Neural cell (in vitro differentiated cells): ENCODE measurements around the gene LRP1. TPM values are rescaled to one million over a fixed set of nuclear protein-coding genes. Genes with fewer than 3 reads are reported as not detected.
A peak's percentile ranks its signal among the peaks of the same experiment; 100 is the strongest.

Experiments
- H2AFZ ChIP-seq: fragments of 200-600, 300-800 bp; sonication (generic), shearing (Covaris generic); 2 replicates; pipeline ENCODE4 v1.6.0; 2014; ENCODE audit warnings: low read depth, mild to moderate bottlenecking, antibody characterized with exemption, low read length, moderate library complexity
- H3F3A ChIP-seq: fragments of 200-600 bp; shearing (Covaris generic); 2 replicates; pipeline ENCODE4 v1.6.1; 2016; ENCODE audit warnings: mild to moderate bottlenecking, moderate library complexity, mixed read lengths, antibody characterized with exemption, low read length; ENCODE audit not compliant: insufficient read depth, poor library complexity, severe bottlenecking
- H3K27ac ChIP-seq: fragments of 200-600, 300-800 bp; sonication (generic), shearing (Covaris generic); 2 replicates; pipeline ENCODE4 v1.5.1; 2014; ENCODE audit warnings: mild to moderate bottlenecking, low read length, moderate library complexity
- H3K27me3 ChIP-seq: fragments of 300-800, 200-600 bp; sonication (generic), shearing (Covaris generic); 2 replicates; pipeline ENCODE4 v1.6.0; 2014; ENCODE audit warnings: mild to moderate bottlenecking, low read depth, low read length, moderate library complexity; ENCODE audit not compliant: insufficient read depth
- H3K36me3 ChIP-seq: fragments of 300-800, 200-600 bp; sonication (generic), shearing (Covaris generic); 2 replicates; pipeline ENCODE4 v1.5.1; 2014; ENCODE audit warnings: mild to moderate bottlenecking, antibody characterized with exemption, low read length, moderate library complexity; ENCODE audit not compliant: insufficient read depth
- H3K4me2 ChIP-seq: fragments of 300-800, 200-600 bp; sonication (generic), shearing (Covaris generic); 2 replicates; pipeline ENCODE4 v1.6.0; 2014; ENCODE audit warnings: mild to moderate bottlenecking, low read length
- H3K4me3 ChIP-seq: fragments of 300-800, 200-600 bp; sonication (generic), shearing (Covaris generic); 2 replicates; pipeline ENCODE4 v1.5.1; 2014; ENCODE audit warnings: mild to moderate bottlenecking, low read length, moderate library complexity
- H3K79me2 ChIP-seq: fragments of 200-600 bp; shearing (Covaris generic); replicated peaks from 2 replicates; pipeline ENCODE4 v1.6.0; 2014; ENCODE audit warnings: mild to moderate bottlenecking, low read length, moderate library complexity; ENCODE audit not compliant: insufficient read depth
- H3K9ac ChIP-seq: fragments of 300-800, 200-600 bp; sonication (generic), shearing (Covaris generic); 2 replicates; pipeline ENCODE4 v1.6.1; 2016; ENCODE audit warnings: mild to moderate bottlenecking, low read length, mixed read lengths
- H3K9me2 ChIP-seq: fragments of 200-600 bp; shearing (Covaris generic); 2 replicates; pipeline ENCODE4 v1.6.1; 2016; ENCODE audit warnings: mild to moderate bottlenecking, low read length, mixed read lengths; ENCODE audit not compliant: insufficient read depth
- H3K9me3 ChIP-seq: fragments of 200-600, 300-800 bp; sonication (generic), shearing (Covaris generic); 2 replicates; pipeline ENCODE4 v1.6.1; 2016; ENCODE audit warnings: mild to moderate bottlenecking, mixed run types, low read length, moderate library complexity, mixed read lengths
- H4K20me1 ChIP-seq: fragments of 200-600 bp; shearing (Covaris generic); 2 replicates; pipeline ENCODE4 v1.6.1; 2016; ENCODE audit warnings: mild to moderate bottlenecking, mixed run types; ENCODE audit not compliant: insufficient read depth
- CTCF ChIP-seq: fragments of 450-650 bp; IDR thresholded peaks from 2 replicates; pipeline ENCODE4 v1.5.1; 2014; ENCODE audit warnings: antibody characterized with exemption, mild to moderate bottlenecking, moderate library complexity; ENCODE audit not compliant: poor library complexity, severe bottlenecking
- EP300 ChIP-seq: fragments of 450-650 bp; conservative IDR thresholded peaks from 2 replicates; pipeline ENCODE4 v1.6.1; 2014; ENCODE audit warnings: antibody characterized with exemption, mild to moderate bottlenecking, moderate library complexity; ENCODE audit not compliant: poor library complexity, severe bottlenecking
- EZH2 ChIP-seq: fragments of 200-600, 300-800 bp; shearing (Covaris generic), sonication (generic); IDR thresholded peaks from 2 replicates; pipeline ENCODE4 v1.6.1; 2014; ENCODE audit warnings: antibody characterized with exemption, low read length, borderline replicate concordance, mild to moderate bottlenecking; ENCODE audit not compliant: insufficient read depth, poor library complexity, severe bottlenecking
- MXI1 ChIP-seq: fragments of 450-650 bp; conservative IDR thresholded peaks from 2 replicates; pipeline ENCODE4 v1.6.1; 2014; ENCODE audit warnings: antibody characterized with exemption, mild to moderate bottlenecking; ENCODE audit not compliant: poor library complexity, severe bottlenecking
- POLR2AphosphoS5 ChIP-seq: IDR thresholded peaks from 2 replicates; pipeline ENCODE4 v1.6.1; 2012
- RAD21 ChIP-seq: fragments of 450-650 bp; conservative IDR thresholded peaks from 2 replicates; pipeline ENCODE4 v1.6.1; 2014; ENCODE audit warnings: antibody characterized with exemption, mild to moderate bottlenecking, moderate library complexity
- REST ChIP-seq: IDR thresholded peaks from 2 replicates; pipeline ENCODE4 v1.6.1; 2012; ENCODE audit warnings: borderline replicate concordance
- SMC3 ChIP-seq: fragments of 450-650 bp; conservative IDR thresholded peaks from 2 replicates; pipeline ENCODE4 v1.6.1; 2014; ENCODE audit warnings: antibody characterized with exemption, mild to moderate bottlenecking, moderate library complexity; ENCODE audit not compliant: poor library complexity
- TAF1 ChIP-seq: IDR thresholded peaks from 2 replicates; pipeline ENCODE4 v1.6.1; 2012; ENCODE audit warnings: low read depth
- polyA plus RNA-seq: library from polyadenylated mRNA; depleted of rRNA; stranded (reverse); fragments of >200 nt; gene quantifications from 2 replicates; pipeline ENCODE4 v1.2.3, GENCODE V29; 2014

LRP1 gene
- polyA plus RNA-seq, 1 donor from 2014 or later = 18.2 TPM

GRCh38 chr12:57090924-57091637 lies 37.2 kb upstream of the LRP1 start:
- Histone ChIP-seq H3K36me3 (no peaks in the 10 kb centered on the region), H3K27ac (no peak overlapping the region), H3K27me3 (peaks cover 12% of the 10 kb centered on the region), H2AFZ (no peak overlapping the region), H3K4me2 (peak overlapping the region; percentile 55), H3K4me3 (peak overlapping the region; percentile 91), H3K9me2 (no peaks in the 10 kb centered on the region), H3K9me3 (no peaks in the 10 kb centered on the region), H3K79me2 (peaks cover 17% of the 10 kb centered on the region), H4K20me1 (no peaks in the 10 kb centered on the region), H3K9ac (no peak overlapping the region), H3F3A (peaks cover 4% of the 10 kb centered on the region)
- no peak for TF ChIP-seq REST
- TF ChIP-seq CTCF = no peak
- TF ChIP-seq TAF1 = no peak
- no peak for TF ChIP-seq SMC3
- TF ChIP-seq MXI1 = no peak
- no peak for TF ChIP-seq EZH2
- TF ChIP-seq POLR2AphosphoS5 = no peak
- no peak for TF ChIP-seq RAD21
- TF ChIP-seq EP300 = no peak

- Histone ChIP-seq H3K9me2 (no peaks in the 10 kb centered on the region), H3K4me2 (no peak overlapping the region), H3K36me3 (no peaks in the 10 kb centered on the region), H3K4me3 (no peak overlapping the region), H4K20me1 (no peaks in the 10 kb centered on the region), H3K79me2 (peaks cover 17% of the 10 kb centered on the region), H3K9me3 (no peaks in the 10 kb centered on the region), H3K27me3 (peaks cover 12% of the 10 kb centered on the region), H3K27ac (no peak overlapping the region), H2AFZ (no peak overlapping the region), H3K9ac (no peak overlapping the region), H3F3A (peaks cover 4% of the 10 kb centered on the region)
- TF ChIP-seq SMC3 = no peak
- TF ChIP-seq POLR2AphosphoS5 = no peak
- no peak for TF ChIP-seq EP300
- TF ChIP-seq TAF1 = no peak
- TF ChIP-seq MXI1 = no peak
- TF ChIP-seq CTCF = no peak
- TF ChIP-seq RAD21 = no peak
- TF ChIP-seq EZH2 = no peak
Measured at GRCh38 chr12:57091638-57092528, 36.4 kb upstream of the LRP1 start.
